Lung (tissue), 12 donors: ENCODE results near the gene CNTNAP2. TPM values are rescaled to one million over a fixed set of nuclear protein-coding genes. Genes with fewer than 3 reads are reported as not detected.

Experiments used
- ATAC-seq: fragments of 200-7000 bp; cut with Tn5 transposase; one replicate; pipeline ENCODE4 v1.9.1; 2020; ENCODE audit warnings: moderate number of reproducible peaks; ENCODE audit not compliant: insufficient read depth, low FRiP score
- DNase-seq, 3 donors: peaks; one replicate each; pipeline ENCODE4 v3.0.0-alpha.2; 2013 to 2017
- H3K27ac ChIP-seq, 2 donors: one replicate each; pipeline ENCODE4 v1.5.1; 2013; ENCODE audit warnings: mild to moderate bottlenecking in 2 of 2, moderate library complexity in 2 of 2, control low read depth in 1 of 2, inconsistent platforms in 1 of 2, low read depth in 1 of 2, low read length in 1 of 2
- H3K27me3 ChIP-seq, 3 donors: one replicate each; pipeline ENCODE4 v1.5.1; 2013; ENCODE audit warnings: low read length in 2 of 3; ENCODE audit not compliant: control insufficient read depth in 3 of 3, insufficient read depth in 3 of 3
- H3K36me3 ChIP-seq, 4 donors: one replicate each; pipeline ENCODE4 v1.5.1; 2013; ENCODE audit warnings: low read length in 4 of 4, mild to moderate bottlenecking in 1 of 4, moderate library complexity in 1 of 4; ENCODE audit not compliant: control insufficient read depth in 4 of 4, insufficient read depth in 4 of 4
- H3K4me1 ChIP-seq, 5 donors: one replicate each; pipeline ENCODE4 v1.5.1; 2013; ENCODE audit warnings: low read length in 5 of 5, mild to moderate bottlenecking in 2 of 5, moderate library complexity in 1 of 5; ENCODE audit not compliant: control insufficient read depth in 5 of 5, insufficient read depth in 5 of 5
- H3K4me3 ChIP-seq: one replicate; pipeline ENCODE4 v1.5.1; 2013; ENCODE audit warnings: mild to moderate bottlenecking, control low read depth, moderate library complexity
- H3K9ac ChIP-seq, 2 donors: one replicate each; pipeline ENCODE4 v1.5.1; 2013; ENCODE audit warnings: low read length in 2 of 2, control low read depth in 1 of 2; ENCODE audit not compliant: insufficient read depth in 1 of 2
- H3K9me3 ChIP-seq, 4 donors: one replicate each; pipeline ENCODE4 v1.5.1; 2013; ENCODE audit warnings: low read length in 3 of 4, mild to moderate bottlenecking in 1 of 4, moderate library complexity in 1 of 4; ENCODE audit not compliant: control insufficient read depth in 4 of 4, insufficient read depth in 3 of 4
- CTCF ChIP-seq: IDR thresholded peaks from 2 replicates; pipeline ENCODE4 v1.5.1; 2012; ENCODE audit warnings: mild to moderate bottlenecking; ENCODE audit errors: control extremely low read depth, extremely low read depth
- WGBS, 2 donors: extraction: QIAGEN DNeasy Blood & Tissue Kit; methylation state at CpG; one replicate each; pipeline ENCODE4 v1.1.7; 2013; 5-methylcytosine and 5-hydroxymethylcytosine counted together
- polyA plus RNA-seq, 2 donors: library from polyadenylated mRNA; stranded (reverse); fragments of 200-250 nt; gene quantifications; one replicate each; pipeline ENCODE4 v1.2.1, GENCODE V29; 2013
- total RNA-seq, 2 donors: library from RNA; depleted of rRNA in 1 of 2; stranded (reverse); fragments of >200 nt in 1 of 2; gene quantifications; one replicate each; pipeline ENCODE4 v1.2.1, GENCODE V29; 2014 to 2021
- donor health status: control.
- donor health status: control.
- donor health status: Bipolar disorder and iron deficiency.
- donor health status: healthy.
- donor health status: DM: yes; HTN: yes; CAD: no.

CNTNAP2 gene
- total and polyA plus RNA-seq, 4 donors = 0.18 to 45.3 (median 0.52) TPM

- no peaks in the 10 kb centered on the region for H3K27me3 ChIP-seq
- no peak for TF ChIP-seq CTCF
- H3K9ac ChIP-seq = no peak overlapping the region
- DNase-seq (no peak), ATAC-seq (no peak)
- no peaks in the 10 kb centered on the region for H3K36me3 ChIP-seq
- peaks cover 0 to 14% (median 0%) of the 10 kb centered on the region in 5 donors for H3K4me1 ChIP-seq
- no peaks in the 10 kb centered on the region for H3K9me3 ChIP-seq
- no peak overlapping the region for H3K4me3 ChIP-seq
- H3K27ac ChIP-seq = no peak overlapping the region
- 61 to 72% methylated on average over 1 of the region's 1 CpG for WGBS, 2 donors
Measured at GRCh38 chr7:147982307-147982706, 1865.7 kb downstream of the CNTNAP2 start.

- no peak for DNase-seq
- 83 to 91% methylated on average over 2 of the region's 2 CpGs for WGBS, 2 donors
- TF ChIP-seq CTCF = no peak
Measured at GRCh38 chr7:147984265-147984664, 1867.7 kb downstream of the CNTNAP2 start.

GRCh38 chr7:147990079-147990478 lies 1873.5 kb downstream of the CNTNAP2 start:
- H3K4me3 ChIP-seq = no peak overlapping the region
- ATAC-seq = no peak
- H3K27me3 ChIP-seq = no peaks in the 10 kb centered on the region
- no peak for TF ChIP-seq CTCF
- 61 to 90% methylated on average over 1 of the region's 1 CpG for WGBS, 2 donors
- no peak for DNase-seq
- H3K36me3 ChIP-seq = no peaks in the 10 kb centered on the region
- no peaks in the 10 kb centered on the region for H3K4me1 ChIP-seq
- no peak overlapping the region for H3K9ac ChIP-seq
- H3K27ac ChIP-seq = no peak overlapping the region
- peaks cover 0 to 4% (median 0%) of the 10 kb centered on the region in 4 donors for H3K9me3 ChIP-seq

More at GRCh38 chr7:147984265-147984664, 1867.7 kb downstream of the CNTNAP2 start:
- H3K9ac ChIP-seq = no peak overlapping the region
- no peak overlapping the region for H3K27ac ChIP-seq
- H3K36me3 ChIP-seq = no peaks in the 10 kb centered on the region
- no peak overlapping the region for H3K4me3 ChIP-seq
- no peaks in the 10 kb centered on the region for H3K4me1 ChIP-seq
- H3K27me3 ChIP-seq = no peaks in the 10 kb centered on the region
- no peak for ATAC-seq
- no peaks in the 10 kb centered on the region for H3K9me3 ChIP-seq

GRCh38 chr7:147990942-147991341 lies 1874.3 kb downstream of the CNTNAP2 start:
- Histone ChIP-seq H3K9me3 (peaks cover 0 to 4% (median 0%) of the 10 kb centered on the region in 4 donors), H3K27ac (no peak overlapping the region), H3K36me3 (no peaks in the 10 kb centered on the region), H3K27me3 (no peaks in the 10 kb centered on the region), H3K4me1 (no peaks in the 10 kb centered on the region), H3K4me3 (no peak overlapping the region), H3K9ac (no peak overlapping the region)
- 73 to 91% methylated on average over 2 of the region's 2 CpGs for WGBS, 2 donors
- DNase-seq = no peak
- no peak for TF ChIP-seq CTCF
- ATAC-seq = no peak
